ENCODE results near the gene SSUH2. TPM values are rescaled to one million over a fixed set of nuclear protein-coding genes. Genes with fewer than 3 reads are reported as not detected.
A peak's percentile ranks its signal among the peaks of the same experiment; 100 is the strongest.
"Not testable (repeated sequence)": the region's sequence is repeated elsewhere in the genome, so short reads cannot be mapped to it uniquely, and the experiment has no call there.

Gene SSUH2
- total RNA-seq, 4 donors from 2014 or later, result 0.13 to 0.19 TPM; not detected in 2

DNA sequence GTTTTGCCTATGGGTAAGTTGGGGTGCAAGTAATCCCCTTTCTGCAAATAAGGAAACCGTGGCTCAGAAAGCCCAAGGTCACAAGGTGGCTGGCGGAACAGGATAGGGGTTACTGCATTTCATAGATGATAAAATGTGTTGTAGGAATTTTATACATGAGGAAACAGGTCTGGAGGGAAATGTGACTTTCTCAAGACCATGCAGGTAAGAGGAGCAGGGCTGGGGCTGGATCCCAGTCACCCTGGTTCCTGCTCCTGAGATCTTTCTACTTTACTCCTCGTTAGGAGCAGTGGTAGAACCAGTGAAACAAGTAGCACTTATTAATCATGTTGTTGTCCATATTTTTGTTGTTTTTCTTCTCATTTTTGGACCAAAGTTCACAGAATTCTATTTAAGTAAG lies 63.2 kb downstream of the SSUH2 start:
- intact Hi-C loops (cut with DNase I), result no loop called here
- no peaks in the 10 kb centered on the region for H3K9me3 ChIP-seq
- peak overlapping the region in 1 of 4 donors; percentile 10 for H3K27ac ChIP-seq
- no peaks in the 10 kb centered on the region for H3K27me3 ChIP-seq
- TF ChIP-seq POLR2A (IDR thresholded peaks at IDR 0.05), result no peak
- TF ChIP-seq, protein P1, sequence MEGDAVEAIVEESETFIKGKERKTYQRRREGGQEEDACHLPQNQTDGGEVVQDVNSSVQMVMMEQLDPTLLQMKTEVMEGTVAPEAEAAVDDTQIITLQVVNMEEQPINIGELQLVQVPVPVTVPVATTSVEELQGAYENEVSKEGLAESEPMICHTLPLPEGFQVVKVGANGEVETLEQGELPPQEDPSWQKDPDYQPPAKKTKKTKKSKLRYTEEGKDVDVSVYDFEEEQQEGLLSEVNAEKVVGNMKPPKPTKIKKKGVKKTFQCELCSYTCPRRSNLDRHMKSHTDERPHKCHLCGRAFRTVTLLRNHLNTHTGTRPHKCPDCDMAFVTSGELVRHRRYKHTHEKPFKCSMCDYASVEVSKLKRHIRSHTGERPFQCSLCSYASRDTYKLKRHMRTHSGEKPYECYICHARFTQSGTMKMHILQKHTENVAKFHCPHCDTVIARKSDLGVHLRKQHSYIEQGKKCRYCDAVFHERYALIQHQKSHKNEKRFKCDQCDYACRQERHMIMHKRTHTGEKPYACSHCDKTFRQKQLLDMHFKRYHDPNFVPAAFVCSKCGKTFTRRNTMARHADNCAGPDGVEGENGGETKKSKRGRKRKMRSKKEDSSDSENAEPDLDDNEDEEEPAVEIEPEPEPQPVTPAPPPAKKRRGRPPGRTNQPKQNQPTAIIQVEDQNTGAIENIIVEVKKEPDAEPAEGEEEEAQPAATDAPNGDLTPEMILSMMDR (IDR thresholded peaks at IDR 0.05), result no peak
- H3K4me3 ChIP-seq, result no peak overlapping the region
- DNase-seq, result no peak
- peaks cover 0 to 34% (median under 1%) of the 10 kb centered on the region in 3 donors for H3K4me1 ChIP-seq
- 65 to 71% methylated on average over 3 of the region's 3 CpGs for WGBS, 2 donors
- H3K36me3 ChIP-seq, result no peaks in the 10 kb centered on the region

DNA sequence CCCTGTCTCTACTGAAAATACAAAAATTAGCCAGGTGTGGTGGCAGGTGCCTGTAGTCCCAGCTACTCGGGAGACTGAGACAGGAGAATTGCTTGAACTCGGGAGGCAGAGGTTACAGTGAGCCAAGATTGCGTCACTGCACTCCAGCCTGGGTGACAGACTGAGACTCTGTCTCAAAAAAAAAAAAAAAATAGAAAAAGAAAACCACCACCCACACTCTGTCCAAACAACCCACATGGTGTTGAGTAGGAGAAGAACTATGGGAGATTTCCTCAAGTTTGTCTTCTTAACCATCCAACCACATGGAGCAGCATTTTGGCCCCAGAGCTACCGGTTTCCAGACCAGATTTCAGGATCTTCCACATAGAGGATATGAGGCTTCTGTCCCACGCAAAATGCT lies 64.2 kb downstream of the SSUH2 start:
- peaks cover 2 to 44% (median 10%) of the 10 kb centered on the region in 3 donors for H3K4me1 ChIP-seq
- H3K4me3 ChIP-seq; H3K9me3 ChIP-seq; H3K27ac ChIP-seq; H3K27me3 ChIP-seq; DNase-seq; H3K36me3 ChIP-seq; intact Hi-C loops (cut with DNase I): not testable (repeated sequence)
- WGBS, 2 donors, result 67 to 70% methylated on average over 5 of the region's 5 CpGs

DNA sequence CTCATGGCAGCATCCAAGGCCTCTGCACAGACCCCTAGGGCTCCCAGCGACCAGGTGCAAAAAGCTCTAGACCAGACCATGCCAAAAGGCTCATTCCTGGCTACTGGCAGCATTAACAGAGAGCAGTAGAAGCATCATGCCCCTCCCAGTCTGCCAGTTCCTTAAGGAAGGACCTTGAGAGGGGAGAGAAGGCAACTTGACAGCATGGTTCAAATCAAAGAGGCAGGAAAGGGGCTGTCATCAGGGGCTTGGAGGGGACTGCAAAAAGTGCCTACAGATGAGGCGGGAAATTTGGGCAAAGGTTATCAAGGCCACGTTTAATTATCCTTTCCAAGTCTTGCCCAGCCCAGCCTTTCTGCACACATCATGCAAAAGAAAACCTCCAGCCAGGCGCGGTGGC lies 64.7 kb downstream of the SSUH2 start:
- Histone ChIP-seq H3K27ac (no peak overlapping the region), H3K9me3 (no peaks in the 10 kb centered on the region), H3K4me1 (peaks cover 7 to 49% (median 14%) of the 10 kb centered on the region in 3 donors), H3K4me3 (no peak overlapping the region), H3K27me3 (no peaks in the 10 kb centered on the region), H3K36me3 (no peaks in the 10 kb centered on the region)
- TF ChIP-seq, protein P1 (IDR thresholded peaks at IDR 0.05), result no peak
- no peak for TF ChIP-seq POLR2A (IDR thresholded peaks at IDR 0.05)
- WGBS, 2 donors, result 78 to 79% methylated on average over 5 of the region's 5 CpGs
- DNase-seq, result no peak
- intact Hi-C loops (cut with DNase I), result no loop called here

DNA sequence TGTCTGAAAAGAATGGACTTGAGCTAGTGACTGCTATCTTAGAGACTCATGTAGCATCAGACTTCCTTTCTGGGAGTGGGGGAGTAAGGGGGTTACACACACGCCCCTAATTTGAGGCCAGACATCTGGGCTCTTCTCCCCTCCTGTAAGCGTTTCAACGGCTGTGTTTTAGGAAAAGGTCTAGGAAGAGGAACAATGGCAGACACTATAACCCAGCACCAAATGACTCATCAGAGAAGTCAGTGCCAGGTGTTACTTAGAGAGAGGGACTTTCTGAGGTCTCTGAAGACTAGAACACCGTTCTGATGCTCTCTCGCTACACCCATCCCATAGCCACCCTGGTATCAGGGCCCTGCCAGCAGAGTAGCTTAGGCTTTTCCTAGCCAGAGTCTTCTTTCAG lies 65.5 kb downstream of the SSUH2 start:
- intact Hi-C loops (cut with DNase I), result no loop called here
- WGBS, 2 donors, result 33 to 35% methylated on average over 5 of the region's 5 CpGs
- Histone ChIP-seq H3K27ac (peak overlapping the region in 1 of 4 donors; percentile 17), H3K4me3 (no peak overlapping the region), H3K27me3 (no peaks in the 10 kb centered on the region), H3K36me3 (no peaks in the 10 kb centered on the region), H3K9me3 (no peaks in the 10 kb centered on the region), H3K4me1 (peaks cover 7 to 57% (median 19%) of the 10 kb centered on the region in 3 donors)
- TF ChIP-seq POLR2A (IDR thresholded peaks at IDR 0.05), result no peak
- TF ChIP-seq, protein P1 (IDR thresholded peaks at IDR 0.05), result no peak
- DNase-seq, result no peak

DNA sequence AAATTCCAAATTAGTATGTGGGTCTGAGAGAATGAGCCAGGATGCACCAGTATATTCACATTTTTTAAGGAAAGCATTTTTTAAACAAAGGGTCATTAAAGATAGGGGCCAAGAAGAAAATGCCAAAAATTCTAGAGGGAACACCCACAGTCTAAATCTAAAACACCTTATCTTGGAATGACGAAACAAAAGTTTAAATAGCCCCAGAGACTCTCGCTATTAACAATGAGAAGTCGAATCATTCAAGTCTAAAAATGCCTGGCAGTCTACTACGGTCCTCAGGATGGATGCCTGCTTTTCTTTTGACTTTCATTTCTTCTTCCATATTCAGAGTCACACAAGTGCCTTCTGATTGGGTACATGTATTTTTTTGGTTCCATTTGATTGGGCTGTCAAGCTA lies 66.3 kb downstream of the SSUH2 start:
- H3K4me1 ChIP-seq, result peaks cover 7 to 65% (median 22%) of the 10 kb centered on the region in 3 donors
- 67 to 76% methylated on average over 4 of the region's 4 CpGs for WGBS, 2 donors
- intact Hi-C loops (cut with DNase I), result no loop called here
- no peaks in the 10 kb centered on the region for H3K27me3 ChIP-seq
- H3K27ac ChIP-seq, result no peak overlapping the region
- no peak overlapping the region for H3K4me3 ChIP-seq
- no peak for TF ChIP-seq POLR2A (IDR thresholded peaks at IDR 0.05)
- TF ChIP-seq, protein P1 (IDR thresholded peaks at IDR 0.05), result no peak
- no peaks in the 10 kb centered on the region for H3K9me3 ChIP-seq
- no peak for DNase-seq
- H3K36me3 ChIP-seq, result no peaks in the 10 kb centered on the region

Data from esophagus squamous epithelium (tissue), 5 donors.